ENCODE data around the gene UBE2J1.
"Not testable (repeated sequence)": the region's sequence is repeated elsewhere in the genome, so short reads cannot be mapped to it uniquely, and the experiment has no call there.

The UBE2J1 gene

GRCh38 chr6:89295116-89295515 is 57.4 kb downstream of the UBE2J1 start:
- DNase-seq (ENCODE audit: insufficient read length, low spot score); FAIRE-seq: not testable (repeated sequence)

- FAIRE-seq (no peak), DNase-seq (ENCODE audit: insufficient read length, low spot score) (no peak)
Observed at GRCh38 chr6:89291256-89291819, 61.2 kb downstream of the UBE2J1 start.

GRCh38 chr6:89290401-89291155 is 61.9 kb downstream of the UBE2J1 start:
- DNase-seq (ENCODE audit: insufficient read length, low spot score) (no peak), FAIRE-seq (no peak)

- DNase-seq (ENCODE audit: insufficient read length, low spot score) (no peak), FAIRE-seq (no peak)
Observed at GRCh38 chr6:89289710-89290109, 62.8 kb downstream of the UBE2J1 start.

GRCh38 chr6:89287351-89288028 is 65.0 kb downstream of the UBE2J1 start:
- no peak for DNase-seq (ENCODE audit: insufficient read length, low spot score)
- FAIRE-seq, result no peak

GRCh38 chr6:89286516-89286915 is 66.0 kb downstream of the UBE2J1 start:
- FAIRE-seq, result no peak
- DNase-seq (ENCODE audit: insufficient read length, low spot score), result no peak

GRCh38 chr6:89284963-89285735 is 67.4 kb downstream of the UBE2J1 start:
- no peak for DNase-seq (ENCODE audit: insufficient read length, low spot score)
- FAIRE-seq, result no peak

GRCh38 chr6:89284081-89284480 is 68.4 kb downstream of the UBE2J1 start:
- DNase-seq (ENCODE audit: insufficient read length, low spot score) (no peak), FAIRE-seq (peak; percentile 4)

GRCh38 chr6:89282749-89283148 is 69.8 kb downstream of the UBE2J1 start:
- DNase-seq (ENCODE audit: insufficient read length, low spot score) (no peak), FAIRE-seq (no peak)

- peak; percentile 32 for DNase-seq (ENCODE audit: insufficient read length, low spot score)
- FAIRE-seq, result peak; percentile 86
Observed at GRCh38 chr6:89281779-89282246, 70.7 kb downstream of the UBE2J1 start.

- no peak for FAIRE-seq
Observed at GRCh38 chr6:89278956-89279355, 73.6 kb downstream of the UBE2J1 start.

More at GRCh38 chr6:89278956-89279355, 73.6 kb downstream of the UBE2J1 start:
- DNase-seq (ENCODE audit: insufficient read length, low spot score), result no peak

All from HTR-8/SVneo (cell line).